ENCODE measurements around the gene TRPM2. TPM values are rescaled to one million over a fixed set of nuclear protein-coding genes. Genes with fewer than 3 reads are reported as not detected.

The TRPM2 gene
- total RNA-seq, 5 donors from 2014 or later (not counting 1 experiment from before 2014, with no cell fraction given), result 1.2 to 8.6 (median 3.6) TPM

DNA sequence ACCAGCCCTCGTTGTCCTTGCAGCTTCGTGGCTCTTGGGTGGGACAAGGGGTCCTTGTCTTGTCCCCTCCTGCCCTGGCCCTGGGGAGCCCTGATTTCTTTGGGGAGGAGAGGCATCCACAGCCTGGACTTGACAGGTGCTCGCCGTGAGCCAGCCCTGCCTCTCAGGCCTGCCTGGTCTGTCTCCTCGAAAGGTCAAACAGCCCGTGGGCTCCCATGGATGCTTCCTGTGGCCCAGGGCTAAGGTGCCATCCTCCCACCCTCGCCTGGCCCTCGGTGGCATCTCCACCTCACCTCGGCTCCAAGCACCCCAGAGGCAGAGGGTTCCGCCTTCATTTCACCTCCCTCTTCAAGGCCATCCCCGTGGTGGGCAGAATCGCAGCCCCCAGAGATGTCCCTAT is 110.9 kb downstream of the TRPM2 start:
- H3K9me3 ChIP-seq, result no peaks in the 10 kb centered on the region
- Mint-ChIP-seq H3K36me3 (no peaks in the 10 kb centered on the region), H3K4me1 (no peaks in the 10 kb centered on the region), H3K9me3 (no peaks in the 10 kb centered on the region), H3K4me3 (no peak overlapping the region), H3K27me3 (no peaks in the 10 kb centered on the region), H3K27ac (no peak overlapping the region)
- DNase-seq, result no peak
- ChIA-PET POLR2A (no interaction called here), CTCF (no interaction called here)
- 82% methylated on average over 6 of the region's 12 CpGs for WGBS (ENCODE audit: insufficient coverage)
- H3K4me1 ChIP-seq (ENCODE audit: control insufficient read depth in 1 of 2, extremely low read depth in 1 of 2, insufficient read depth in 2 of 2, low read length in 2 of 2), result no peaks in the 10 kb centered on the region
- no peak overlapping the region for H3K27ac ChIP-seq (ENCODE audit: low read length)
- no peaks in the 10 kb centered on the region for H3K36me3 ChIP-seq (ENCODE audit: control insufficient read depth in 2 of 2, extremely low read depth in 1 of 2, insufficient read depth in 1 of 2, low read length in 1 of 2)
- ATAC-seq (replicated peaks in 1 of 4), result no peak
- H3K27me3 ChIP-seq (replicated peaks in 1 of 2; ENCODE audit: control insufficient read depth in 2 of 2, extremely low read depth in 1 of 2, insufficient read depth in 2 of 2, low read length in 1 of 2), result peaks cover 0 to 14% of the 10 kb centered on the region in 2 experiments
- H3K4me3 ChIP-seq (ENCODE audit: control insufficient read depth in 1 of 2, extremely low read depth in 1 of 2, low read length in 1 of 2), result no peak overlapping the region

GRCh38 chr21:44466351-44466954 is 113.0 kb downstream of the TRPM2 start:
- POLR2A ChIA-PET, result no interaction called here

GRCh38 chr21:44466996-44467858 is 113.8 kb downstream of the TRPM2 start:
- DNase-seq (no peak), ATAC-seq (replicated peaks in 1 of 4) (no peak)
- no peaks in the 10 kb centered on the region for H3K4me1 Mint-ChIP-seq
- Histone ChIP-seq H3K9me3 (no peaks in the 10 kb centered on the region), H3K4me3 (ENCODE audit: control insufficient read depth in 1 of 2, extremely low read depth in 1 of 2, low read length in 1 of 2) (no peak overlapping the region), H3K4me1 (ENCODE audit: control insufficient read depth in 1 of 2, extremely low read depth in 1 of 2, insufficient read depth in 2 of 2, low read length in 2 of 2) (no peaks in the 10 kb centered on the region), H3K27me3 (replicated peaks in 1 of 2; ENCODE audit: control insufficient read depth in 2 of 2, extremely low read depth in 1 of 2, insufficient read depth in 2 of 2, low read length in 1 of 2) (peaks cover 0 to 10% of the 10 kb centered on the region in 2 experiments), H3K27ac (ENCODE audit: low read length) (no peak overlapping the region), H3K36me3 (ENCODE audit: control insufficient read depth in 2 of 2, extremely low read depth in 1 of 2, insufficient read depth in 1 of 2, low read length in 1 of 2) (no peaks in the 10 kb centered on the region)
- no peak overlapping the region for H3K4me3 Mint-ChIP-seq
- H3K36me3 Mint-ChIP-seq, result no peaks in the 10 kb centered on the region
- H3K27me3 Mint-ChIP-seq, result no peaks in the 10 kb centered on the region
- POLR2A ChIA-PET, result no interaction called here
- H3K27ac Mint-ChIP-seq, result no peak overlapping the region
- WGBS (ENCODE audit: insufficient coverage), result 90% methylated on average over 36 of the region's 36 CpGs
- CTCF ChIA-PET, result no interaction called here
- H3K9me3 Mint-ChIP-seq, result no peaks in the 10 kb centered on the region

More at GRCh38 chr21:44466351-44466954, 113.0 kb downstream of the TRPM2 start:
- ATAC-seq (replicated peaks in 1 of 4) (no peak), DNase-seq (no peak)
- Mint-ChIP-seq H3K4me1 (no peaks in the 10 kb centered on the region), H3K36me3 (no peaks in the 10 kb centered on the region), H3K4me3 (no peak overlapping the region), H3K27ac (no peak overlapping the region), H3K9me3 (no peaks in the 10 kb centered on the region), H3K27me3 (no peaks in the 10 kb centered on the region)
- no peak overlapping the region for H3K27ac ChIP-seq (ENCODE audit: low read length)
- no peaks in the 10 kb centered on the region for H3K36me3 ChIP-seq (ENCODE audit: control insufficient read depth in 2 of 2, extremely low read depth in 1 of 2, insufficient read depth in 1 of 2, low read length in 1 of 2)
- H3K27me3 ChIP-seq (replicated peaks in 1 of 2; ENCODE audit: control insufficient read depth in 2 of 2, extremely low read depth in 1 of 2, insufficient read depth in 2 of 2, low read length in 1 of 2), result peaks cover 0 to 12% of the 10 kb centered on the region in 2 experiments
- H3K4me1 ChIP-seq (ENCODE audit: control insufficient read depth in 1 of 2, extremely low read depth in 1 of 2, insufficient read depth in 2 of 2, low read length in 2 of 2), result no peaks in the 10 kb centered on the region
- CTCF ChIA-PET, result interaction anchor here in 1 of 2 donors (0.5 kb wide), 1 partner anchor 15 kb away, joined by 3 read pairs; no protein-coding TSS in a partner anchor
- H3K9me3 ChIP-seq, result no peaks in the 10 kb centered on the region
- 90% methylated on average over 16 of the region's 16 CpGs for WGBS (ENCODE audit: insufficient coverage)
- H3K4me3 ChIP-seq (ENCODE audit: control insufficient read depth in 1 of 2, extremely low read depth in 1 of 2, low read length in 1 of 2), result no peak overlapping the region

GRCh38 chr21:44467859-44468195 is 114.4 kb downstream of the TRPM2 start:
- POLR2A ChIA-PET, result no interaction called here
- ATAC-seq (replicated peaks in 1 of 4) (no peak), DNase-seq (no peak)
- Histone ChIP-seq H3K36me3 (ENCODE audit: control insufficient read depth in 2 of 2, extremely low read depth in 1 of 2, insufficient read depth in 1 of 2, low read length in 1 of 2) (no peaks in the 10 kb centered on the region), H3K9me3 (no peaks in the 10 kb centered on the region), H3K4me3 (ENCODE audit: control insufficient read depth in 1 of 2, extremely low read depth in 1 of 2, low read length in 1 of 2) (no peak overlapping the region), H3K27ac (ENCODE audit: low read length) (no peak overlapping the region), H3K27me3 (replicated peaks in 1 of 2; ENCODE audit: control insufficient read depth in 2 of 2, extremely low read depth in 1 of 2, insufficient read depth in 2 of 2, low read length in 1 of 2) (peaks cover 0 to 9% of the 10 kb centered on the region in 2 experiments), H3K4me1 (ENCODE audit: control insufficient read depth in 1 of 2, extremely low read depth in 1 of 2, insufficient read depth in 2 of 2, low read length in 2 of 2) (no peaks in the 10 kb centered on the region)
- no peaks in the 10 kb centered on the region for H3K27me3 Mint-ChIP-seq
- no peak overlapping the region for H3K27ac Mint-ChIP-seq
- no peaks in the 10 kb centered on the region for H3K4me1 Mint-ChIP-seq
- H3K4me3 Mint-ChIP-seq, result no peak overlapping the region
- 92% methylated on average over 15 of the region's 15 CpGs for WGBS (ENCODE audit: insufficient coverage)
- CTCF ChIA-PET, result no interaction called here
- no peaks in the 10 kb centered on the region for H3K9me3 Mint-ChIP-seq
- H3K36me3 Mint-ChIP-seq, result no peaks in the 10 kb centered on the region

DNA sequence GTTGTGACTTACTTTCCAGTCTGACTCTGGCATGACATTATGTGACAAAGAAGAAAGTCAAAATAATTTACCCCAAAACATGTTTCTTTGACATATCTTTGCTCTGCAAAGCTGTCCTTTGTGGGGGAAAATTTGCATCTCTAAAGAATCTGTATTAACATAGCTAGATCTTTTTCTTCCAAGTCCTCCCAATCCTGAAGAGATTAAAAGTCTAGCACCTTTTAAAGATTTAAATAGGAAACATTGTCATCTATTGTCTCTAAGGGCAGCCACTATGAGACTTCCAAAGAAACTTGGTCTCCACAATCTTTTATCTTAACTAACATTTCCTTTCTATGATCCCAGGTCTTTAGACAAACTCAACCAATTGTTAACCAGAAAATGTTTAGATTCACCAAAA is 117.9 kb downstream of the TRPM2 start:
- ChIA-PET CTCF (no interaction called here), POLR2A (no interaction called here)
- Mint-ChIP-seq H3K4me3 (no peak overlapping the region), H3K27ac (no peak overlapping the region), H3K4me1 (no peaks in the 10 kb centered on the region), H3K36me3 (no peaks in the 10 kb centered on the region), H3K27me3 (no peaks in the 10 kb centered on the region), H3K9me3 (no peaks in the 10 kb centered on the region)
- Histone ChIP-seq H3K36me3 (ENCODE audit: control insufficient read depth in 2 of 2, extremely low read depth in 1 of 2, insufficient read depth in 1 of 2, low read length in 1 of 2) (no peaks in the 10 kb centered on the region), H3K4me1 (ENCODE audit: control insufficient read depth in 1 of 2, extremely low read depth in 1 of 2, insufficient read depth in 2 of 2, low read length in 2 of 2) (no peaks in the 10 kb centered on the region), H3K4me3 (ENCODE audit: control insufficient read depth in 1 of 2, extremely low read depth in 1 of 2, low read length in 1 of 2) (no peak overlapping the region), H3K27ac (ENCODE audit: low read length) (no peak overlapping the region), H3K27me3 (replicated peaks in 1 of 2; ENCODE audit: control insufficient read depth in 2 of 2, extremely low read depth in 1 of 2, insufficient read depth in 2 of 2, low read length in 1 of 2) (peaks cover 0 to 9% of the 10 kb centered on the region in 2 experiments), H3K9me3 (no peaks in the 10 kb centered on the region)
- ATAC-seq (replicated peaks in 1 of 4) (no peak), DNase-seq (no peak)

DNA sequence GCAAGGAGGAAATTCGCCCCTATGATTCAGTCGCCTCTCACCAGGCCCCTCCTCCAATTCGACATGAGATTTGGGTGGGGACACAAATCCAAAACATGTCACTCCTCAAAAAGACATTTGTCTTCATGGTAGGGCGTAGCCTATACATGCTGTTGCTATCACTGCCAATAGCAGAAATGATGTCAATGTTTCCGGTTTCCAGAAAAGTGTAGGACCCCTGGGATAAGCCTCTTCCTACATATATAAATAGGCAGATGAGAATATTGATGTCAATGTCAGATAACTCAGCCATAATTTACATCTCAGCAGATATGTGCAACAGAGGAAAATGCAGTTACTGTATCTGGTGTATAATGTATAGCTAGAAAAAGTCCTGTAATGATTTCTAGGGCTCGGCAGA is 118.6 kb downstream of the TRPM2 start:
- CTCF ChIA-PET, result no interaction called here
- Mint-ChIP-seq H3K4me3 (no peak overlapping the region), H3K27me3 (no peaks in the 10 kb centered on the region), H3K36me3 (no peaks in the 10 kb centered on the region), H3K9me3 (no peaks in the 10 kb centered on the region), H3K4me1 (no peaks in the 10 kb centered on the region), H3K27ac (no peak overlapping the region)
- no peak overlapping the region for H3K4me3 ChIP-seq (ENCODE audit: control insufficient read depth in 1 of 2, extremely low read depth in 1 of 2, low read length in 1 of 2)
- H3K9me3 ChIP-seq, result no peaks in the 10 kb centered on the region
- WGBS (ENCODE audit: insufficient coverage), result 89% methylated on average over 3 of the region's 6 CpGs
- DNase-seq (no peak), ATAC-seq (replicated peaks in 1 of 4) (no peak)
- H3K27ac ChIP-seq (ENCODE audit: low read length), result no peak overlapping the region
- H3K4me1 ChIP-seq (ENCODE audit: control insufficient read depth in 1 of 2, extremely low read depth in 1 of 2, insufficient read depth in 2 of 2, low read length in 2 of 2), result no peaks in the 10 kb centered on the region
- peaks cover 0 to 10% of the 10 kb centered on the region in 2 experiments for H3K27me3 ChIP-seq (replicated peaks in 1 of 2; ENCODE audit: control insufficient read depth in 2 of 2, extremely low read depth in 1 of 2, insufficient read depth in 2 of 2, low read length in 1 of 2)
- POLR2A ChIA-PET, result no interaction called here
- no peaks in the 10 kb centered on the region for H3K36me3 ChIP-seq (ENCODE audit: control insufficient read depth in 2 of 2, extremely low read depth in 1 of 2, insufficient read depth in 1 of 2, low read length in 1 of 2)
